ENCODE results near the gene APLP2.
A peak's percentile ranks its signal among the peaks of the same experiment; 100 is the strongest.

Gene APLP2

DNA sequence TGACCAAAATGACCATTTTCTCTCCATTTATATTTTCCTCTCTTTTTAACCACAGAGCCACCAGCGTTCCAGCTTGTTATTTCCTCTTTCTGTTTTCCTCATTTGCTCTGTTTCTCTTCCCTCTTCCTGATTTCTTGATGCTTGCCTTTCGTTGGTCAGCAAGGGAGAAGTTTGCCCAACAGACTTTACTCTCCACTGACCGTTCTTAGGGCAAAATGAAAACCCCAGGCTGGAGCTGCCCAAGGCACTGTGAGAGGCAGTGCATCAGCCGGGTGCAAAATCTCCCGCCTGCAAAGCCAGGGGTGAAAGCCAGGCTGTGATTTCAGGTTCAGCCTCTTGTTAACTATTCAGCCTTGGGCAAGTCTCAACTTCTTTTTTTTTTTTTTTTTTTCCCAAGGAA, 26.1 kb upstream of the APLP2 start:
- Histone ChIP-seq H3K14ac (ENCODE audit: low read length in 2 of 2) (no peak overlapping the region), H4K91ac (ENCODE audit: low read length) (no peak overlapping the region), H3K23ac (ENCODE audit: low read length in 2 of 2) (no peak overlapping the region)

GRCh38 chr11:130047141-130047540, 22.6 kb upstream of the APLP2 start:
- no peaks in the 10 kb centered on the region for H3K79me1 ChIP-seq (replicated peaks; ENCODE audit: low read length, poor library complexity, severe bottlenecking)
- no peak overlapping the region for H2AK5ac ChIP-seq (ENCODE audit: low read length, severe bottlenecking)
- no peak for DNase-seq
- no peak overlapping the region for H2AFZ ChIP-seq (ENCODE audit: low read depth, low read length)
- no peak overlapping the region for H2BK15ac ChIP-seq (ENCODE audit: low read depth, poor library complexity, severe bottlenecking)
- no peak overlapping the region for H3K18ac ChIP-seq (ENCODE audit: low read depth in 1 of 2, low read length in 2 of 2)
- no peak overlapping the region for H4K8ac ChIP-seq (ENCODE audit: low read length)
- peaks cover 8% of the 10 kb centered on the region for H3K4me1 ChIP-seq (ENCODE audit: control insufficient read depth, insufficient read depth, low read depth, low read length)
- no peak overlapping the region for H4K91ac ChIP-seq (ENCODE audit: low read length)
- no peaks in the 10 kb centered on the region for H3K36me3 ChIP-seq (ENCODE audit: control insufficient read depth in 1 of 2, insufficient read depth in 2 of 2, low read depth in 1 of 2, low read length in 2 of 2)
- H3K27me3 ChIP-seq (ENCODE audit: control insufficient read depth in 1 of 2, insufficient read depth in 1 of 2, low read length in 2 of 2) = no peaks in the 10 kb centered on the region
- H2BK12ac ChIP-seq (ENCODE audit: low read length in 2 of 2) = no peak overlapping the region
- 75% methylated on average over 1 of the region's 1 CpG for WGBS
- H2BK5ac ChIP-seq (ENCODE audit: low read depth, low read length, poor library complexity, severe bottlenecking) = no peak overlapping the region
- no peak overlapping the region for H2BK120ac ChIP-seq (ENCODE audit: low read depth, low read length)
- H3K9me3 ChIP-seq (ENCODE audit: control insufficient read depth, low read length) = no peaks in the 10 kb centered on the region
- no peak overlapping the region for H3K9ac ChIP-seq (ENCODE audit: low read length)
- no peak overlapping the region for H3K27ac ChIP-seq (ENCODE audit: low read length, poor library complexity, severe bottlenecking)
- H3K4ac ChIP-seq (ENCODE audit: low read depth in 1 of 2, low read length in 2 of 2) = no peak overlapping the region
- no peak overlapping the region for H3K4me3 ChIP-seq (ENCODE audit: insufficient read depth in 1 of 2, low read depth in 1 of 2, low read length in 2 of 2)
- H3K23ac ChIP-seq (ENCODE audit: low read length in 2 of 2) = no peak overlapping the region
- no peak overlapping the region for H3K14ac ChIP-seq (ENCODE audit: low read length in 2 of 2)
- H3K4me2 ChIP-seq (ENCODE audit: low read length, poor library complexity, severe bottlenecking) = no peak overlapping the region

More for the DNA sequence above, 26.1 kb upstream of the APLP2 start:
- no peak overlapping the region for H2BK5ac ChIP-seq (ENCODE audit: low read depth, low read length, poor library complexity, severe bottlenecking)
- no peak overlapping the region for H3K9ac ChIP-seq (ENCODE audit: low read length)
- no peak overlapping the region for H3K4me2 ChIP-seq (ENCODE audit: low read length, poor library complexity, severe bottlenecking)
- H3K9me3 ChIP-seq (ENCODE audit: control insufficient read depth, low read length) = no peaks in the 10 kb centered on the region
- peak overlapping the region; percentile 96 for H2AK5ac ChIP-seq (ENCODE audit: low read length, severe bottlenecking)
- H3K79me1 ChIP-seq (replicated peaks; ENCODE audit: low read length, poor library complexity, severe bottlenecking) = no peaks in the 10 kb centered on the region
- WGBS = 91% methylated on average over 5 of the region's 5 CpGs
- no peaks in the 10 kb centered on the region for H3K36me3 ChIP-seq (ENCODE audit: control insufficient read depth in 1 of 2, insufficient read depth in 2 of 2, low read depth in 1 of 2, low read length in 2 of 2)
- H3K4me3 ChIP-seq (ENCODE audit: insufficient read depth in 1 of 2, low read depth in 1 of 2, low read length in 2 of 2) = no peak overlapping the region
- no peak overlapping the region for H3K18ac ChIP-seq (ENCODE audit: low read depth in 1 of 2, low read length in 2 of 2)
- peaks cover 11% of the 10 kb centered on the region for H3K4me1 ChIP-seq (ENCODE audit: control insufficient read depth, insufficient read depth, low read depth, low read length)
- H2BK12ac ChIP-seq (ENCODE audit: low read length in 2 of 2) = no peak overlapping the region
- no peak overlapping the region for H2BK120ac ChIP-seq (ENCODE audit: low read depth, low read length)
- no peak overlapping the region for H3K27ac ChIP-seq (ENCODE audit: low read length, poor library complexity, severe bottlenecking)
- no peak overlapping the region for H4K8ac ChIP-seq (ENCODE audit: low read length)
- DNase-seq = no peak
- no peak overlapping the region for H3K4ac ChIP-seq (ENCODE audit: low read depth in 1 of 2, low read length in 2 of 2)
- no peaks in the 10 kb centered on the region for H3K27me3 ChIP-seq (ENCODE audit: control insufficient read depth in 1 of 2, insufficient read depth in 1 of 2, low read length in 2 of 2)
- H2AFZ ChIP-seq (ENCODE audit: low read depth, low read length) = no peak overlapping the region
- no peak overlapping the region for H2BK15ac ChIP-seq (ENCODE audit: low read depth, poor library complexity, severe bottlenecking)

DNA sequence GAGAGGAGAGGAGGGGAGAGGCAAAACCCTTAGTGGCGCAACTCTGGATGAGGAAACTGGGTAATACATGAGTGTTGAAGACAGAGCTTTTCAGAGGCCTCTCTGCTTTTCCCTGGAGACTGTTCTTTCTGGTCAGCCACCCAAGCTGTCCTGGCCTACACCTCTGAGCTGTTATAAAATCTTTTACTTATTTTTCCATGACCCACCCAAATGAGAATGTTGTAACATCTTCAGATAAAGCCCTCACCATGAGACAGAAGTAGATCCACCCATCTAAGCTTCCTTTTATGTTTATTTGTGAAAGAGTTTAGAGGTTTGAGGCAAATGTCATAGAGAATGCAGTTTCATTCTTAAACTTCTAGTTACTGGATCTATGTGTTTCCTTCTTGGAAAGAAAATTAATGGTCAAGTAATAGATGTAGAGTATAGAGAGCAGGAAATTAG, 20.3 kb upstream of the APLP2 start:
- Histone ChIP-seq H2BK12ac (ENCODE audit: low read length in 2 of 2) (no peak overlapping the region), H3K9ac (ENCODE audit: low read length) (no peak overlapping the region), H3K4me2 (ENCODE audit: low read length, poor library complexity, severe bottlenecking) (no peak overlapping the region), H2AK5ac (ENCODE audit: low read length, severe bottlenecking) (no peak overlapping the region), H3K36me3 (ENCODE audit: control insufficient read depth in 1 of 2, insufficient read depth in 2 of 2, low read depth in 1 of 2, low read length in 2 of 2) (no peaks in the 10 kb centered on the region), H2BK120ac (ENCODE audit: low read depth, low read length) (no peak overlapping the region), H4K91ac (ENCODE audit: low read length) (no peak overlapping the region), H3K27me3 (ENCODE audit: control insufficient read depth in 1 of 2, insufficient read depth in 1 of 2, low read length in 2 of 2) (no peaks in the 10 kb centered on the region), H2AFZ (ENCODE audit: low read depth, low read length) (no peak overlapping the region), H3K27ac (ENCODE audit: low read length, poor library complexity, severe bottlenecking) (no peak overlapping the region), H3K79me1 (replicated peaks; ENCODE audit: low read length, poor library complexity, severe bottlenecking) (no peaks in the 10 kb centered on the region), H3K9me3 (ENCODE audit: control insufficient read depth, low read length) (no peaks in the 10 kb centered on the region), H4K8ac (ENCODE audit: low read length) (no peak overlapping the region), H3K14ac (ENCODE audit: low read length in 2 of 2) (no peak overlapping the region), H3K4me1 (ENCODE audit: control insufficient read depth, insufficient read depth, low read depth, low read length) (no peaks in the 10 kb centered on the region), H3K4ac (ENCODE audit: low read depth in 1 of 2, low read length in 2 of 2) (no peak overlapping the region), H2BK5ac (ENCODE audit: low read depth, low read length, poor library complexity, severe bottlenecking) (no peak overlapping the region), H2BK15ac (ENCODE audit: low read depth, poor library complexity, severe bottlenecking) (no peak overlapping the region), H3K4me3 (ENCODE audit: insufficient read depth in 1 of 2, low read depth in 1 of 2, low read length in 2 of 2) (no peak overlapping the region), H3K18ac (ENCODE audit: low read depth in 1 of 2, low read length in 2 of 2) (no peak overlapping the region), H3K23ac (ENCODE audit: low read length in 2 of 2) (no peak overlapping the region)
- DNase-seq = no peak
- WGBS = no CpG with 5 or more reads among the region's 1 CpG

DNA sequence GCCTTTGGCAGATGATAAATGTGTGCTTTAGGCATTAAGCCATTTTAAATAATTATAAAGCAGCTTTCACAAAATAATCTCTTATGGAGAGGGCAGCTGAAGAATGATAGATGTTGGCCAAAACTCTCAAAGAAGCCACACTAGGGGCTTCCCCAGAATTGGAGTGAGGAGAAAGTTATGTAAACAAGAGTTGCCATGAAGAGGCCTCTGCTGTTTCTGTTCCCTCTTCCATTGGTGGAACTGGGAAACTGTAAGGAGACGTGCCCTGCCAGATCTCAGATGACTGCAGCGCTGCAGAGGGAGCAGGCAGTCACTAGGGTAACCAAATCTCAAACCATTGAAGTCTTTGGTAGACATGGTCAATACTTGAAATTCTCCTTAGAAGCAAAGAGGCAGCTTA, 19.4 kb upstream of the APLP2 start:
- peak; percentile 42 for DNase-seq
- Histone ChIP-seq H4K91ac (ENCODE audit: low read length) (no peak overlapping the region), H2AFZ (ENCODE audit: low read depth, low read length) (no peak overlapping the region), H2BK15ac (ENCODE audit: low read depth, poor library complexity, severe bottlenecking) (no peak overlapping the region), H3K79me1 (replicated peaks; ENCODE audit: low read length, poor library complexity, severe bottlenecking) (no peaks in the 10 kb centered on the region), H3K9me3 (ENCODE audit: control insufficient read depth, low read length) (no peaks in the 10 kb centered on the region), H3K4ac (ENCODE audit: low read depth in 1 of 2, low read length in 2 of 2) (no peak overlapping the region), H2AK5ac (ENCODE audit: low read length, severe bottlenecking) (no peak overlapping the region), H3K18ac (ENCODE audit: low read depth in 1 of 2, low read length in 2 of 2) (no peak overlapping the region), H4K8ac (ENCODE audit: low read length) (no peak overlapping the region), H3K9ac (ENCODE audit: low read length) (peak overlapping the region; percentile 36), H3K4me3 (ENCODE audit: insufficient read depth in 1 of 2, low read depth in 1 of 2, low read length in 2 of 2) (no peak overlapping the region), H3K4me1 (ENCODE audit: control insufficient read depth, insufficient read depth, low read depth, low read length) (no peaks in the 10 kb centered on the region), H3K4me2 (ENCODE audit: low read length, poor library complexity, severe bottlenecking) (no peak overlapping the region), H3K14ac (ENCODE audit: low read length in 2 of 2) (no peak overlapping the region), H3K27me3 (ENCODE audit: control insufficient read depth in 1 of 2, insufficient read depth in 1 of 2, low read length in 2 of 2) (no peaks in the 10 kb centered on the region), H2BK120ac (ENCODE audit: low read depth, low read length) (no peak overlapping the region), H3K36me3 (ENCODE audit: control insufficient read depth in 1 of 2, insufficient read depth in 2 of 2, low read depth in 1 of 2, low read length in 2 of 2) (no peaks in the 10 kb centered on the region), H2BK12ac (ENCODE audit: low read length in 2 of 2) (no peak overlapping the region), H3K27ac (ENCODE audit: low read length, poor library complexity, severe bottlenecking) (no peak overlapping the region), H2BK5ac (ENCODE audit: low read depth, low read length, poor library complexity, severe bottlenecking) (no peak overlapping the region), H3K23ac (ENCODE audit: low read length in 2 of 2) (no peak overlapping the region)
- 24% methylated on average over 2 of the region's 2 CpGs for WGBS
